ENCODE measurements around the gene STARD3NL. TPM values are rescaled to one million over a fixed set of nuclear protein-coding genes. Genes with fewer than 3 reads are reported as not detected.

The STARD3NL gene
- total and polyA plus RNA-seq, 2 experiments from 2014 or later = 55.1 to 55.3 TPM

GRCh38 chr7:38160003-38160571 lies 18.0 kb upstream of the STARD3NL start:
- Histone ChIP-seq H4K20me1 (replicated peaks; ENCODE audit: insufficient read depth) (no peaks in the 10 kb centered on the region), H3F3A (replicated peaks; ENCODE audit: low read depth) (no peaks in the 10 kb centered on the region), H3K4me3 (no peak overlapping the region), H3K4me2 (no peak overlapping the region), H3K4me1 (ENCODE audit: insufficient read depth) (no peaks in the 10 kb centered on the region), H2AFZ (no peak overlapping the region), H3K27ac (ENCODE audit: low read depth) (no peak overlapping the region), H3K27me3 (ENCODE audit: insufficient read depth) (no peaks in the 10 kb centered on the region), H3K36me3 (ENCODE audit: insufficient read depth) (no peaks in the 10 kb centered on the region), H3K9me2 (ENCODE audit: insufficient read depth) (no peaks in the 10 kb centered on the region), H3K79me2 (replicated peaks; ENCODE audit: insufficient read depth) (no peaks in the 10 kb centered on the region)
- 0 out of 3 replicates have a peak, but pooled peaks cover 4% of the 10 kb centered on the region for H3K36me3 Mint-ChIP-seq (ENCODE audit: low read depth)
- ATAC-seq (no peak), DNase-seq (ENCODE audit: low spot score) (no peak)
- peaks cover 2% of the 10 kb centered on the region for H3K27me3 Mint-ChIP-seq (ENCODE audit: insufficient read depth, low read depth, poor library complexity)
- TF ChIP-seq ZNF114 (CRISPR knock-in tag; IDR thresholded peaks at IDR 0.05) = no peak
- TF ChIP-seq POLR2AphosphoS5 (IDR thresholded peaks at IDR 0.05; ENCODE audit: low read depth) = no peak
- no peak for TF ChIP-seq EZH2 (IDR thresholded peaks at IDR 0.05; ENCODE audit: low read depth, unreplicated experiment)
- no peak for TF ChIP-seq REST (IDR thresholded peaks at IDR 0.05; ENCODE audit: unreplicated experiment)
- TF ChIP-seq ETS1 (IDR thresholded peaks at IDR 0.05) = no peak
- TF ChIP-seq ZNF331 (CRISPR knock-in tag; IDR thresholded peaks at IDR 0.05; ENCODE audit: low read depth) = no peak
- TF ChIP-seq ZNF462 (CRISPR knock-in tag; IDR thresholded peaks at IDR 0.05) = no peak
- no peak for TF ChIP-seq CTCF (conservative IDR thresholded peaks at IDR 0.05; ENCODE audit: low read depth in 2 of 2)
- TF ChIP-seq CREB1 (CRISPR knock-in tag; IDR thresholded peaks at IDR 0.05; ENCODE audit: low read depth) = no peak
- TF ChIP-seq STAT1 (IDR thresholded peaks at IDR 0.05; ENCODE audit: unreplicated experiment) = no peak
- TF ChIP-seq NANOG (IDR thresholded peaks at IDR 0.05; ENCODE audit: borderline replicate concordance) = no peak
- TF ChIP-seq EZH2phosphoT487 (IDR thresholded peaks at IDR 0.05; ENCODE audit: unreplicated experiment) = no peak
- TF ChIP-seq JUNB (IDR thresholded peaks at IDR 0.05; ENCODE audit: unreplicated experiment) = no peak
- no peak overlapping the region for H3K4me3 Mint-ChIP-seq
- no peak overlapping the region for H3K27ac Mint-ChIP-seq
- no peaks in the 10 kb centered on the region for H3K4me1 Mint-ChIP-seq
- peaks cover 20% of the 10 kb centered on the region for H3K9me3 Mint-ChIP-seq
